DMS114 treated with DMSO at 0.1 percent for 48 hours (cell line): Measurements from ENCODE around the gene FRMD4A.

Experiments
- DNase-seq: peaks from one replicate; lab custom pipeline; 2025; ENCODE audit not compliant: unreplicated experiment; lab: John Stamatoyannopoulos, UW

The FRMD4A gene

GRCh38 chr10:14294347-14295059 is 36.2 kb downstream of the FRMD4A start:
- no peak for DNase-seq

- no peak for DNase-seq
Observed at GRCh38 chr10:14293526-14293925, 37.2 kb downstream of the FRMD4A start.

- DNase-seq: no peak
Observed at GRCh38 chr10:14291296-14291695, 39.4 kb downstream of the FRMD4A start.

- DNase-seq: no peak
Observed at GRCh38 chr10:14285941-14286560, 44.7 kb downstream of the FRMD4A start.

GRCh38 chr10:14282276-14282675 is 48.4 kb downstream of the FRMD4A start:
- no peak for DNase-seq

GRCh38 chr10:14278533-14278932 is 52.2 kb downstream of the FRMD4A start:
- DNase-seq: no peak

- no peak for DNase-seq
Observed at GRCh38 chr10:14276210-14276609, 54.5 kb downstream of the FRMD4A start.

- no peak for DNase-seq
Observed at GRCh38 chr10:14271621-14272020, 59.1 kb downstream of the FRMD4A start.

GRCh38 chr10:14270370-14270769 is 60.4 kb downstream of the FRMD4A start:
- no peak for DNase-seq

- DNase-seq: no peak
Observed at GRCh38 chr10:14265709-14266108, 65.0 kb downstream of the FRMD4A start.

GRCh38 chr10:14262836-14263425 is 67.8 kb downstream of the FRMD4A start:
- DNase-seq: no peak

- DNase-seq: no peak
Observed at GRCh38 chr10:14261336-14261735, 69.4 kb downstream of the FRMD4A start.

- DNase-seq: no peak
Observed at GRCh38 chr10:14259696-14260566, 70.8 kb downstream of the FRMD4A start.

GRCh38 chr10:14254368-14254767 is 76.4 kb downstream of the FRMD4A start:
- no peak for DNase-seq

GRCh38 chr10:14253711-14254110 is 77.0 kb downstream of the FRMD4A start:
- no peak for DNase-seq

GRCh38 chr10:14253079-14253478 is 77.6 kb downstream of the FRMD4A start:
- no peak for DNase-seq

- no peak for DNase-seq
Observed at GRCh38 chr10:14250496-14251076, 80.1 kb downstream of the FRMD4A start.

GRCh38 chr10:14247377-14248116 is 83.2 kb downstream of the FRMD4A start:
- no peak for DNase-seq

GRCh38 chr10:14244801-14245211 is 85.9 kb downstream of the FRMD4A start:
- no peak for DNase-seq

GRCh38 chr10:14244147-14244546 is 86.6 kb downstream of the FRMD4A start:
- no peak for DNase-seq
